ENCODE measurements around the gene ATF6.

The ATF6 gene

DNA sequence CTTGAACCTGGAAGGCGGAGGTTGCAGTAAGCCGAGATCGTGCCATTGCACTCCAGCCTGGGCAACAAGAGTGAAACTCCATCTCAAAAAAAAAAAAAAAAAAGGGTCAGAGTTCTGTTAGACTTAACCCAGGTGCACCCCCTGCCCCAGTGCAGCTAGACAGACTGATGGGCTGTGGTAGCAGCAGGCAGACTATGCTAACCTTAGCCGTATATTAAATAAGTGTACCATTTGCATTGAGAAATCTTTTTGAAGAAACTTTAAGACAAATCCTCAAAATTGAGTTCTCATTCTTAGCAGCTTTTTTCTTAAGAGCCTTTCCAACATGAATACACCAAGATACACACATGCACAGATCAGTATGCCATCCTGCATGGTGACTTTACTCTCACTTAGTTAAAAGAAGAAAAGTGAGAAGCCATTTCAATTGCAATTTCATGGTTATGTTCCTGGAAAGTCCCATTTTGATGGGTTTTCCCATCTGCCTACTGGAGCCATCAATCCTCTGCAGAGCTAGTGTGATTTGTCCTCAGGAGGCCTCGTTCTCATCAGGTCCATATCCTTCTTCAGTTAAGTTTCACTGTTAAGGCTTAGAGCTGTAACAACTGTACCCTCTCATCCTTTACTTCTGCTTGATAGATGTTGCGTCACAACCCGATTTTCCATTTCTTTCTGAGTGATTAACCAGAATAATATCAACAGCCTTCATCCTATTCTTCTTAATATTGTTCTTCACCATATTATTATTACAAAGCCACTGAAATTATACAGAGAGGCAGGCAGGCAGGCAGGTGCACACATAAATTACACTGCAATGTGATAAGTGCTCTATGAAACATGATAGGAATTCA, 37.5 kb upstream of the ATF6 start:
- in situ Hi-C loops (cut with MboI; ENCODE audit: low sequenced_read_pairs, unreplicated experiment) = loop anchor here (25.0 kb wide), 1 partner anchor 91 kb away; the partner anchor contains the start of gene FCGR3B
- TF ChIP-seq, protein P1, sequence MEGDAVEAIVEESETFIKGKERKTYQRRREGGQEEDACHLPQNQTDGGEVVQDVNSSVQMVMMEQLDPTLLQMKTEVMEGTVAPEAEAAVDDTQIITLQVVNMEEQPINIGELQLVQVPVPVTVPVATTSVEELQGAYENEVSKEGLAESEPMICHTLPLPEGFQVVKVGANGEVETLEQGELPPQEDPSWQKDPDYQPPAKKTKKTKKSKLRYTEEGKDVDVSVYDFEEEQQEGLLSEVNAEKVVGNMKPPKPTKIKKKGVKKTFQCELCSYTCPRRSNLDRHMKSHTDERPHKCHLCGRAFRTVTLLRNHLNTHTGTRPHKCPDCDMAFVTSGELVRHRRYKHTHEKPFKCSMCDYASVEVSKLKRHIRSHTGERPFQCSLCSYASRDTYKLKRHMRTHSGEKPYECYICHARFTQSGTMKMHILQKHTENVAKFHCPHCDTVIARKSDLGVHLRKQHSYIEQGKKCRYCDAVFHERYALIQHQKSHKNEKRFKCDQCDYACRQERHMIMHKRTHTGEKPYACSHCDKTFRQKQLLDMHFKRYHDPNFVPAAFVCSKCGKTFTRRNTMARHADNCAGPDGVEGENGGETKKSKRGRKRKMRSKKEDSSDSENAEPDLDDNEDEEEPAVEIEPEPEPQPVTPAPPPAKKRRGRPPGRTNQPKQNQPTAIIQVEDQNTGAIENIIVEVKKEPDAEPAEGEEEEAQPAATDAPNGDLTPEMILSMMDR (IDR thresholded peaks at IDR 0.05; ENCODE audit: borderline replicate concordance, control extremely low read depth, extremely low read depth, insufficient read depth, missing control alignments) = no peak
- no peak for DNase-seq (ENCODE audit: low spot score)

DNA sequence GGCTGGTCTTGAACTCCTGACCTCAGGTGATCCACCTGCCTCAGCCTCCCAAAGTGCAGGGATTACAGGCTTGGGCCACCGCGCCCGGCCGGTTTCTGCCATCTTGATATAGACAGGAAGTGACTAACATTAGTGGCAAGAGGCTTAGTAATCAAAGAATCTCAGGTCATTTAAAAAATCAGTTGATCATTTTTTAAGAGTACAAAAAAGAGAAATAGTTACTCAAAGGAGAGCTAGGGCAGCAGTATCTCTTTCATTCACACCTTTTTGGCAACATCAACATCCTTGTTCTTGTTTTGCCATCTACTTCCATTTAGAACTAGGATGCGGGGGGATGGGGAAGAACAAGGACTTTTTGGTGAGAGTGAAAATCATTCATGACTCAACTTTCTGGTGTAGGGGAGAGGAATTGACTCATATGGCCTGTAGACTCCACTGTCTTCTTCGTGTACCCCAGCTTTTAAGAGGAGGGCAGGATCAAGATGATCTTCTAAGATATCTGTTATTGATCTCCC, 36.0 kb upstream of the ATF6 start:
- in situ Hi-C loops (cut with MboI; ENCODE audit: low sequenced_read_pairs, unreplicated experiment) = loop anchor here (25.0 kb wide), 1 partner anchor 93 kb away; the partner anchor contains the start of gene FCGR3B
- TF ChIP-seq, protein P1 (IDR thresholded peaks at IDR 0.05; ENCODE audit: borderline replicate concordance, control extremely low read depth, extremely low read depth, insufficient read depth, missing control alignments) = no peak
- no peak for DNase-seq (ENCODE audit: low spot score)

DNA sequence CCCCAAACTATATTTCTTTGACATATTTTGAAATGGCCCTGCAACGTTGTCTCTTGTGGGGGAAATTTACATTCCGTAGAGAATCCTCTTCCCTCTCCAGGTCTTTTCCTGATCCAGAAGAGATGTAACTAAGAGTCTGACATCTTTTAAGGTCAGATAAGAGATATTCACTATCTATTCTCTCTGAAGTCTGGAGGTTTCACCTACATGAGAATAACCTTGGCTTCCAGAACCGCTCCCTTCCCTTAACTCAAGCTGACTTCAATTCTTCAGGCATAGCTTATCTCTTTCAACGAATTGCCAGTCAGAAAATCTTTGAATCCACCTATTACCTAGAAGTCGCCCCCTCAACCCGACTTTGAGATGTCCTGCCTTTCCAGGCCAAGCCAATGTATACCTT, 34.9 kb upstream of the ATF6 start:
- no peak for DNase-seq (ENCODE audit: low spot score)
- TF ChIP-seq, protein P1 (IDR thresholded peaks at IDR 0.05; ENCODE audit: borderline replicate concordance, control extremely low read depth, extremely low read depth, insufficient read depth, missing control alignments) = no peak
- in situ Hi-C loops (cut with MboI; ENCODE audit: low sequenced_read_pairs, unreplicated experiment) = loop anchor here (25.0 kb wide), 1 partner anchor 94 kb away; the partner anchor contains the start of gene FCGR3B

DNA sequence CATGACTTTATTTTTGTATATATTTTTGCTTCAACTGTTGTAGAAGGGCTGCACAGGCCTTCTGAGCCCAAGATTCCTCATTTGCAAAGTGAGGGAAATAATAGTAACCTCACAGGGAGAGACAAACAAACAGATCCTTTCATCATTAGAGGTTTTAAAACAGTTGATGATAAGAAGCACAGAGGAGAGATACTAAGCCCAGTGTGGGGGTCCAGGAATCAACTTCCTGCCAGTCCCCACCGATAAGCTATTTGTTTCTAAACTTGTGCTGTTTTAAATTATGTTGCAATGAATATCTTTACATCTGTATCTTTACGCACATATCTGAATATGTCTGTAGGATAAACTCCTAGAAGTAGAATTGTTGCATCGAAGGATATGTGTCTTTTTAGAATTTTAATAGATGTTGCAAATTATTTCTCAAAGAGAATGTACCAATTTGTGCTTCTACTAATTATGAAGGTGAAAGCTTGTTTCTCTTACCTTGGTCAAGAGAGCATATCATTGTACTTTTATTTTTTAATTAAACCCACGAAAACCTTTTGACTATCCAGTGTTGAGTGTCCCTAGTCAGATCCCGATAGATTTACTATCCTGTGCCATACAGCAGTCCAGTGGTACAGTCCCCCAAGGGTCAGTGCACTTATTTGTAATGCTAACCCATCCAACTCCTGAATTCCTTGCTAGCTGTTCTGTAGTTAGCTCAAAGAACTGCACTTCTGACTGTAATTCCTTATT, 34.0 kb upstream of the ATF6 start:
- in situ Hi-C loops (cut with MboI; ENCODE audit: low sequenced_read_pairs, unreplicated experiment) = loop anchor here (25.0 kb wide), 1 partner anchor 95 kb away; the partner anchor contains the start of gene FCGR3B
- TF ChIP-seq, protein P1 (IDR thresholded peaks at IDR 0.05; ENCODE audit: borderline replicate concordance, control extremely low read depth, extremely low read depth, insufficient read depth, missing control alignments) = no peak
- no peak for DNase-seq (ENCODE audit: low spot score)

DNA sequence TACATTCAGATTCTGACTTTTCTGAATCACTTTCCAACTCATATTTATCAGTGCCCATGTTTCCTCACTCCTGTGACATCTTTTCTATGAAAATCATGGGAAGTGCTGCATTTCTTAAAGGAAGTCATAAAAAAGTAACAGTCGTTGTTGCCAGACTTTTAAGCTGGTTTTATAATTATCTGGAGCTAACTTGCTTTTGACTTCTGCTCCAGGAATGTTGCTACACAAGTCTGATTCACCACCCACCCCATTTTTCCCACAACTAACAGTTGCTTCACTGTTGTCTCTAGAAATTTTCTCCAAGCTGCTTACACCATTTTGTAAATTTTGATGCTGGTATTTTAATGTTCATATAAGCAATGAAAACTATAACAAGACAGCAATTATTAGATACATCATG, 32.6 kb upstream of the ATF6 start:
- in situ Hi-C loops (cut with MboI; ENCODE audit: low sequenced_read_pairs, unreplicated experiment) = loop anchor here (25.0 kb wide), 1 partner anchor 96 kb away; the partner anchor contains the start of gene FCGR3B
- TF ChIP-seq, protein P1 (IDR thresholded peaks at IDR 0.05; ENCODE audit: borderline replicate concordance, control extremely low read depth, extremely low read depth, insufficient read depth, missing control alignments) = no peak
- DNase-seq (ENCODE audit: low spot score) = no peak

DNA sequence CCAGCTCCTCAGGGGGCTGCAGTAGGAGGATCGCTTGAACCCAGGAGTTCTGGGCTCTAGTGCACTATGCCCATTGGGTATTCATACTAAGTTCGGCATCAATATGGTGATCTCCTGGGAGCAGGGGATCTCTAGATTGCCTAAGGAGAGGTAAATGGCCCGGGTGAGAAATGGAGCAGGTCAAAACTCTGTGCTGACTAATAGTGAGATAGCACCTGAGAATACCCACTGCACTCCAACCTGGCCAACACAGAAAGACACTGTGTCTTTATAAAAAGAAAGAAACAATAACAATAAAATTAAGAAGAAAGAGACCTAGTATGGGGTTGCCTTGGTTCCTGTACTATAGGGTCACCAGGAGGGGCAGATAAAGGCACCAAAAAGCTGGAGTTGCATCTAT, 30.3 kb upstream of the ATF6 start:
- TF ChIP-seq, protein P1 (IDR thresholded peaks at IDR 0.05; ENCODE audit: borderline replicate concordance, control extremely low read depth, extremely low read depth, insufficient read depth, missing control alignments) = no peak
- DNase-seq (ENCODE audit: low spot score) = no peak
- in situ Hi-C loops (cut with MboI; ENCODE audit: low sequenced_read_pairs, unreplicated experiment) = loop anchor here (25.0 kb wide), 1 partner anchor 99 kb away; the partner anchor contains the start of gene FCGR3B
